ENCODE results near the gene AATF.

DNA sequence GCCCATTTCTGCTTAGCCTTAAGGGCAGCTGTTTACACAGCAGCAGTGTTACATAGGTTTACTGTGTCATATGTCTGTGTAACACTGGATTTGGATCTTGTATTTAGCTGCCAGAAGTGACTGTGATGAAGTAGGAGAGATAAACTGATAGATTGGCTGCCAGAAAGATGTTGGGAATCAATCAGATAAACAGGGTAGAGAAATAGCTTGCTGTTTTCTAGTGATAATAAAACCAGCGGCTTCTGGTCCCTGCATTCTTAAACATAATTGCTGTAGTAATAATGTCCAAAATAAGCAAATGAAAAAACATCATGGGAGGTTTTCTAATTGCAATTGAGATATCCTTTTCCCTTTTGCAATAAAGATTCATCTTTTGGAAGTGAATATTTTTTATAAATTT is 68.7 kb downstream of the AATF start:
- TF ChIP-seq, protein P1, sequence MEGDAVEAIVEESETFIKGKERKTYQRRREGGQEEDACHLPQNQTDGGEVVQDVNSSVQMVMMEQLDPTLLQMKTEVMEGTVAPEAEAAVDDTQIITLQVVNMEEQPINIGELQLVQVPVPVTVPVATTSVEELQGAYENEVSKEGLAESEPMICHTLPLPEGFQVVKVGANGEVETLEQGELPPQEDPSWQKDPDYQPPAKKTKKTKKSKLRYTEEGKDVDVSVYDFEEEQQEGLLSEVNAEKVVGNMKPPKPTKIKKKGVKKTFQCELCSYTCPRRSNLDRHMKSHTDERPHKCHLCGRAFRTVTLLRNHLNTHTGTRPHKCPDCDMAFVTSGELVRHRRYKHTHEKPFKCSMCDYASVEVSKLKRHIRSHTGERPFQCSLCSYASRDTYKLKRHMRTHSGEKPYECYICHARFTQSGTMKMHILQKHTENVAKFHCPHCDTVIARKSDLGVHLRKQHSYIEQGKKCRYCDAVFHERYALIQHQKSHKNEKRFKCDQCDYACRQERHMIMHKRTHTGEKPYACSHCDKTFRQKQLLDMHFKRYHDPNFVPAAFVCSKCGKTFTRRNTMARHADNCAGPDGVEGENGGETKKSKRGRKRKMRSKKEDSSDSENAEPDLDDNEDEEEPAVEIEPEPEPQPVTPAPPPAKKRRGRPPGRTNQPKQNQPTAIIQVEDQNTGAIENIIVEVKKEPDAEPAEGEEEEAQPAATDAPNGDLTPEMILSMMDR (IDR thresholded peaks at IDR 0.05): no peak
- no peak for TF ChIP-seq POLR2A (IDR thresholded peaks at IDR 0.05)

All from breast epithelium (tissue), 3 donors.